CD4-positive, alpha-beta T cell treated with Interleukin-2 at 100 ng/mL for 4 hours (primary cell): ENCODE results near the gene C2orf72.
"Not testable (repeated sequence)": the region's sequence is repeated elsewhere in the genome, so short reads cannot be mapped to it uniquely, and the experiment has no call there.

ENCODE experiments used
- DNase-seq: peaks from one replicate; pipeline ENCODE4 v3.0.0-alpha.2; 2020; ENCODE audit warnings: low spot score

C2orf72 gene

GRCh38 chr2:231015478-231015877 lies 21.8 kb upstream of the C2orf72 start:
- DNase-seq = no peak

- no peak for DNase-seq
Observed at GRCh38 chr2:231015926-231016325, 21.4 kb upstream of the C2orf72 start.

GRCh38 chr2:231016566-231017230 lies 20.6 kb upstream of the C2orf72 start:
- DNase-seq = no peak

GRCh38 chr2:231017231-231017598 lies 20.1 kb upstream of the C2orf72 start:
- no peak for DNase-seq

GRCh38 chr2:231018184-231018583 lies 19.1 kb upstream of the C2orf72 start:
- DNase-seq = no peak

- DNase-seq = not testable (repeated sequence)
Observed at GRCh38 chr2:231025059-231025458, 12.3 kb upstream of the C2orf72 start.

GRCh38 chr2:231028889-231029288 lies 8.4 kb upstream of the C2orf72 start:
- DNase-seq = no peak

- DNase-seq = no peak
Observed at GRCh38 chr2:231029563-231029962, 7.8 kb upstream of the C2orf72 start.

GRCh38 chr2:231030725-231031124 lies 6.6 kb upstream of the C2orf72 start:
- DNase-seq = no peak

- no peak for DNase-seq
Observed at GRCh38 chr2:231032575-231033140, 4.7 kb upstream of the C2orf72 start.

- no peak for DNase-seq
Observed at GRCh38 chr2:231033147-231034132, 3.9 kb upstream of the C2orf72 start.

GRCh38 chr2:231034291-231034882 lies 2.9 kb upstream of the C2orf72 start:
- DNase-seq = no peak

- DNase-seq = no peak
Observed at GRCh38 chr2:231036131-231036530, 1.2 kb upstream of the C2orf72 start.

GRCh38 chr2:231036578-231037106 lies 681 bp upstream of the C2orf72 start:
- no peak for DNase-seq

- no peak for DNase-seq
Observed at GRCh38 chr2:231037731-231038482, 584 bp downstream of the C2orf72 start.

GRCh38 chr2:231038483-231039293 lies 1.4 kb downstream of the C2orf72 start:
- no peak for DNase-seq

- no peak for DNase-seq
Observed at GRCh38 chr2:231039294-231039664, 2.0 kb downstream of the C2orf72 start.

GRCh38 chr2:231039821-231040364 lies 2.6 kb downstream of the C2orf72 start:
- DNase-seq = no peak

GRCh38 chr2:231041061-231041689 lies 3.9 kb downstream of the C2orf72 start:
- DNase-seq = no peak

GRCh38 chr2:231043796-231044195 lies 6.5 kb downstream of the C2orf72 start:
- no peak for DNase-seq
